Measurements from ENCODE around the gene YIF1B.
A peak's percentile ranks its signal among the peaks of the same experiment; 100 is the strongest.

The YIF1B gene

DNA sequence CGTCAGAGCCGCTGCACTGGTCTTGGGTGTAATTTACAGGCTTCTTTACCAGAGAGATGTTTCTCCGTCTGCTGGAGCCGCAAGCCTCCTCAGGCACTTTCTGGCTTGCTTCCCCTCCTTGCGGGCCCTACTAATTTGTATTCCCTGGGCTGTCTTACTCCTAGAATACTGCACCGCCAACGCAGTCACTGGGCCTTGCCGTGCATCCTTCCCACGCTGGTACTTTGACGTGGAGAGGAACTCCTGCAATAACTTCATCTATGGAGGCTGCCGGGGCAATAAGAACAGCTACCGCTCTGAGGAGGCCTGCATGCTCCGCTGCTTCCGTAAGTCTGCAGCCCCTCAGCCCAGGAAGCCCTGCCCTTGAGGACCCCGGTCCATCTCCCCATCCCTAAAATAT, 25.8 kb downstream of the YIF1B start:
- TF ChIP-seq JUND (IDR thresholded peaks at IDR 0.05; ENCODE audit: low read depth) = no peak
- no peak for DNase-seq (ENCODE audit: low read depth in 1 of 2, low spot score in 1 of 2)
- in situ Hi-C loops (cut with HindIII; ENCODE audit: low pct_unique_long_range_greater_than_20kb, low sequenced_read_pairs) = no loop called here

DNA sequence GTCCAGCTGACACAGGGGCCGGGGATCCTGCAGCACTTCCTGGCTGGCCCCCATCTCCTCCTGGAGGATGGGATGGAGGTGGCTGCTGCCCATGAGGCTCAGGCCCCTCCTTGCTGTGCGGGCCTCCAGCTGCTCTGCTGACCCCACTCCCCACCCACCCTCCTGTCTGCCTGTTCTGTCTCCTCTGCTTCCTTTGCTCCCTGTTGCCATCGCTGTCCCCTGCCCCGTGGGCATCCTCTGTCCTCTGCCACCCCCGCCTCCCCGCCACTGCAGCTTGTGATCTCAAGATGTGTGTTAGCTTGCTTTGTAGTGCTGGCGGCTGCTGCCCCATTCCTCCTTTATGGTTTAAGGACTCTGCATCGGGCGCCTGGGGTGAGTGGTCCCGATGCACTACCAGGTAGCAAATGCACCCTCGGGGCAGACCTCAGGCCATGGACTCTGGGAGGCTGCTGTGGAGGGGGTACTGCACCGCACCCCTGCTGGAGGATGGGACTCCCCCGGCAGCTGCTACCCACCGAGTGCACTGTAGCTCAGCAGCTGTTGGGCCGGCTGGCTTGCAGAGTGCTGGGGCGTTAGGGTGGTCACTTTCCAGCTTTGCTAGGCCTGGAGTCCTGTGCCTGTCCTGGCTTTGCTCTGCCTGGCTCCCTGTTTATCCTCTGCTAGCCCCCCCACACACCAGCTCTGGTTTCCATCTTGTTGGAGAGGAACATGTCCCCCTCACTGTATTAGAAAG, 27.5 kb downstream of the YIF1B start:
- no peak for DNase-seq (ENCODE audit: low read depth in 1 of 2, low spot score in 1 of 2)
- in situ Hi-C loops (cut with HindIII; ENCODE audit: low pct_unique_long_range_greater_than_20kb, low sequenced_read_pairs) = no loop called here
- no peak for TF ChIP-seq JUND (IDR thresholded peaks at IDR 0.05; ENCODE audit: low read depth)

DNA sequence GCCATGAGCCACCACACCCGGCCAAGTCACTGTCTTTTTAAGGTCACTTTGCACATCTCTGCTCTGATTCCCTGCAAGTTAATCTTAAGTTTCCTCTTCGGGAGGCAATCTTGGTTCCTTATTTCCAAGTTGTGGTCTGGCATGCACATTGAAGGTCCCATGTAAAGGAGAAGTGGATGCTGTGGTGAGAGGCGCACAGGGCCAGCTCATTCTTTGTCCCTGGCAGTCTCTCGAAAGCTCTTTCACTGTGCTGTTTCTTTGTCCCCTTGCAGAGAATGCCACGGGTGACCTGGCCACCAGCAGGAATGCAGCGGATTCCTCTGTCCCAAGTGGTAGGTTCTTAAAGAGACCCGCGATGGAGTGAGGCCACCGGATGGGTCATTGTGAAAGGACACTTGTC, 28.1 kb downstream of the YIF1B start:
- DNase-seq (ENCODE audit: low read depth in 1 of 2, low spot score in 1 of 2) = no peak
- no peak for TF ChIP-seq JUND (IDR thresholded peaks at IDR 0.05; ENCODE audit: low read depth)
- in situ Hi-C loops (cut with HindIII; ENCODE audit: low pct_unique_long_range_greater_than_20kb, low sequenced_read_pairs) = no loop called here

DNA sequence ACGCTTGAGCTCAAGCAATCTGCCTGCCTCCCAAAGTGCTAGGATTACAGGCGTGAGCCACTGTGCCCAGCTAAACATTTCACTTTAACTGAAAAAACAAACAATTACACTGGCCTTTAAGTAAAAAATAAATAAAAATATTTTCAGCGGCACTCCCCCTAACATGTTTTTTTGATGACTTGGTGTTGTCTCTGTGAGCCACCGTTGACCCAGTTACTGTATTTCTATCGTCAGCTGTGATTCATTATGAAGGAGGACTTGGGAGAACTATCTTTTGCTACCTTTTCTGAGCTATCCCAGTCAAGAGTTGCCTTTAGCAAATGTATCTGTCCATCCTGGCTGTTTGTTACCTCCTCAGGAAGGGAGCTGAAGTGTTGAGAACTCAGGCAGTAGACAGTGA, 30.2 kb downstream of the YIF1B start:
- DNase-seq (ENCODE audit: low read depth in 1 of 2, low spot score in 1 of 2) = no peak
- TF ChIP-seq JUND (IDR thresholded peaks at IDR 0.05; ENCODE audit: low read depth) = no peak
- in situ Hi-C loops (cut with HindIII; ENCODE audit: low pct_unique_long_range_greater_than_20kb, low sequenced_read_pairs) = no loop called here

- in situ Hi-C loops (cut with HindIII; ENCODE audit: low pct_unique_long_range_greater_than_20kb, low sequenced_read_pairs) = no loop called here
- TF ChIP-seq JUND (IDR thresholded peaks at IDR 0.05; ENCODE audit: low read depth) = no peak
Measured at GRCh38 chr19:38284422-38284821, 31.3 kb downstream of the YIF1B start.

DNA sequence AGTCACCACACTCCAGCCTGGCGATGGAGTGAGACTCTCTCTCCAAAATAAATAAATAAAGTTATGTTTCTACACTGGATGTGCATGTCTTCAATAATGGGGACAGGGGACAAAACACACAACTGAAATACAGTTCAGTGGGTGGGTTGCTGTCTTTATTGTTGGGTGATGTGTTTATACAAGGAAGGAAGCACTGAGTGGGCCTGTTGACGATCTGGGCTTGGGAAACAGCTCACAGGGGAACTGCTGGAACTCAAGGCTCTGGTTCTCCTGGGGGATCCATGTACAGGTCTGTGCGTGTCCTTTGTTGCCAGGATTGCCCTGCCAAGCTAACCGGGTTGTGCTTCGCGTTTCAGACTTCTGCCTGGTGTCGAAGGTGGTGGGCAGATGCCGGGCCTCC, 32.5 kb downstream of the YIF1B start:
- no peak for DNase-seq (ENCODE audit: low read depth in 1 of 2, low spot score in 1 of 2)
- no peak for TF ChIP-seq JUND (IDR thresholded peaks at IDR 0.05; ENCODE audit: low read depth)
- in situ Hi-C loops (cut with HindIII; ENCODE audit: low pct_unique_long_range_greater_than_20kb, low sequenced_read_pairs) = no loop called here

More at GRCh38 chr19:38284422-38284821, 31.3 kb downstream of the YIF1B start:
- no peak for DNase-seq (ENCODE audit: low read depth in 1 of 2, low spot score in 1 of 2)

GRCh38 chr19:38281811-38282566, 33.8 kb downstream of the YIF1B start:
- DNase-seq (ENCODE audit: low read depth in 1 of 2, low spot score in 1 of 2) = no peak
- in situ Hi-C loops (cut with HindIII; ENCODE audit: low pct_unique_long_range_greater_than_20kb, low sequenced_read_pairs) = no loop called here
- no peak for TF ChIP-seq JUND (IDR thresholded peaks at IDR 0.05; ENCODE audit: low read depth)

DNA sequence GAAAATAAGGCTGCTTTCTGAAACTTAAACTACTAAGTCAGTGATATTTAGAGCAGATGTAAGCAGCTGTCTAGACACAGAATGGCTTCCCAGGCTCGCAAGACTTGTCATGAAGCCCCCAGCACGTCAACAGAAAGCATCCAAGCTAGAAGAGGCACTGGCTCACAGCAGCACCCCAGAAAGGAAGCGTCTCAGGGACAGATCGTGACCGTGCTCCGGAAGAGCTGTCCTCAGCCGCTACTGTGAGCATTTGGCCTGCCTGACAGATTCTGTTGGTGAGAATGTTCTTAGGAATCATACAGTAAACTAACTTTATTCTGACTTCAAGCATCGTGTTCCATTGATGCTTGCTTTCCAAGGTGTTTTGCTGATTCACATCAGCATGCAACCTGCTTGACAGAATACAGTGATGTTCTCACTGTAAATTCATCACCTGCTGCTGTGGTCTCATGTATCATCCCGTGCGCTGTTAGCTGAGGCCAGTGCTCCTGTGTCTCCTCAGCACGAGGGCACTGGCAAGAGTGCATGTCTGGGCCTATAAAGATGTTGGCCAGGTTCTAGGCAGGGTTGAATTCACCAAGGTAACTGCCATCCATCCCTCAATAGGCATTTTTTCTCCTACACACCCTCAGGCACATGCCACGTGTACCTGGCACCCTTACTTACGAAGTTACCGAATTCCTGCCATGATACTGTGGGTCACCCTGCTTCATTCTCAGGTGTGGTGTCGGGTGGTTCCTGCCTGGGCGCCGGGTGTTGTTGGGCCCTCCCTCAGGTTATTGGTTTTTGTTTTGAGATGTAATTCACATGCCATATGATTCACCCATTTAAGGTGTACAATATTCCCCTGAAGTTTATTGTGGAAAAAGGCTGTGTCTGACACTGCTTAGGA, 35.5 kb downstream of the YIF1B start:
- no peak for DNase-seq (ENCODE audit: low read depth in 1 of 2, low spot score in 1 of 2)
- in situ Hi-C loops (cut with HindIII; ENCODE audit: low pct_unique_long_range_greater_than_20kb, low sequenced_read_pairs) = no loop called here
- no peak for TF ChIP-seq JUND (IDR thresholded peaks at IDR 0.05; ENCODE audit: low read depth)

DNA sequence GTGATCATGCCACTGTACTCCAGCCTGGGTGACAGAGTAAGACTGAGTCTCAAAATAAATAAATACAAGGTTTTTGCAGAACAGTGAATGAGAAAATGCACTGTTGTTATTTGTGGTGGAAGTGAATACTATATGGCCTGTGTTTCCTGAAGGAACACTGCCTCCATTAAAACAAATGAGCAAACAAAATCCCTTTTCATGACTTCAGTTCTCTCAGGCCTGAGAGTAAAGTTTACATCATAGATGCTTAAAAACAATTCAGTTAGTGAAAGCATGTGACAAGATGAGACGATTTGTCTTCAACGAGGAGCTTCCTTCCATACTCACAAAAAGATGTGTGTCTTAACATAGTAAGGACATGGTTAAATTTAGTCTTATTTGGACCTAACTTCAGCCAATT, 37.0 kb downstream of the YIF1B start:
- in situ Hi-C loops (cut with HindIII; ENCODE audit: low pct_unique_long_range_greater_than_20kb, low sequenced_read_pairs) = no loop called here
- TF ChIP-seq JUND (IDR thresholded peaks at IDR 0.05; ENCODE audit: low read depth) = no peak
- no peak for DNase-seq (ENCODE audit: low read depth in 1 of 2, low spot score in 1 of 2)

- no peak for TF ChIP-seq JUND (IDR thresholded peaks at IDR 0.05; ENCODE audit: low read depth)
- in situ Hi-C loops (cut with HindIII; ENCODE audit: low pct_unique_long_range_greater_than_20kb, low sequenced_read_pairs) = no loop called here
- no peak for DNase-seq (ENCODE audit: low read depth in 1 of 2, low spot score in 1 of 2)
Measured at GRCh38 chr19:38277969-38278680, 37.6 kb downstream of the YIF1B start.

DNA sequence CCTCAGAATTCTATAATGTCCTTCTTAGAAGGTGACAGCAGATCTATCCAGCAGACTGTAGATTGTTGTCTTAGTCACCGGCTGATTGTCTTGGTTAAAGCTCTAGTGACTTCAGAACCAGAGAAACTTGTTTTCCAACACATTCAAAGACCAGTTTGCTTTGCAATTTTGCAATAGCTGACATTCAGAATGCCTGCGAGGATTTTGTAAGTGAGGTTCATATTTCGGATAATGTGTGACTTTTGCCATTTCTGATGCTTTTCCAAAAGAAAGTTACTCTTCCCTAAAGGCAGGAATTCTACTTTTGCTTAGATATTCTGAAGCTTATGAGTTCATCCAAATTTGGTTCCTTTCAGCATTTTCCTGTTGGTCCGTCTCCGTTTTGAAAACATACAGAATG, 38.2 kb downstream of the YIF1B start:
- DNase-seq (ENCODE audit: low read depth in 1 of 2, low spot score in 1 of 2) = peak in 1 of 2 experiments; percentile 84
- TF ChIP-seq JUND (IDR thresholded peaks at IDR 0.05; ENCODE audit: low read depth) = 0 out of 2 replicates have a peak, but pooled peaks have one; percentile 21
- in situ Hi-C loops (cut with HindIII; ENCODE audit: low pct_unique_long_range_greater_than_20kb, low sequenced_read_pairs) = no loop called here

GRCh38 chr19:38276942-38277517, 38.7 kb downstream of the YIF1B start:
- TF ChIP-seq JUND (IDR thresholded peaks at IDR 0.05; ENCODE audit: low read depth) = no peak
- in situ Hi-C loops (cut with HindIII; ENCODE audit: low pct_unique_long_range_greater_than_20kb, low sequenced_read_pairs) = no loop called here
- DNase-seq (ENCODE audit: low read depth in 1 of 2, low spot score in 1 of 2) = no peak
